ENCODE results near the gene RBM39. TPM values are rescaled to one million over a fixed set of nuclear protein-coding genes. Genes with fewer than 3 reads are reported as not detected.
"Not testable (repeated sequence)": the region's sequence is repeated elsewhere in the genome, so short reads cannot be mapped to it uniquely, and the experiment has no call there.

RBM39 gene
- polyA plus RNA-seq, 1 of the 3 experiments (the other 2 are of a cell fraction), result 68.4 TPM

DNA sequence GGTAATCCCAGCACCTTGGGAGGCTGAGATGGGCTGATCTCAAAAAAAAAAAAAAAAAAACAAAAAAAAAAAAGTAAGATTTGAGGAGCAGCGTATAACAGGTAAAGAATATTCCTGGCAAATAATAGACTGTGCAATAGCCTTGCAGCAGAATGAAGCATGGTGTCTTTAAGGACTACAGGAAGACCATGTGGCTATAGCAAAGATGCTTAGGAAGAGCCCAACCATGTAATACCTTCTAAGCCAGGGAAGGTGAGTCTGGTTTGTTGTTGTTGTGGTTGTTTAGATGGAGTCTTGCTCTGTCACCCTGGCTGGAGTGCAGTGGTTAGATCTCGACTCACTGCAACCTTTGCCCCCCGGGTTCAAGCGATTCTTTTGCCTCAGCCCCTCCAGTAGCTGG lies 14.3 kb upstream of the RBM39 start:
- TF ChIP-seq EZH2phosphoT487 (IDR thresholded peaks at IDR 0.05; ENCODE audit: borderline replicate concordance, low read depth) (no peak), JUND (IDR thresholded peaks at IDR 0.05) (no peak), POLR2AphosphoS5 (IDR thresholded peaks at IDR 0.05; ENCODE audit: low read depth, low read length) (no peak), FOXJ3 (CRISPR knock-in tag; IDR thresholded peaks at IDR 0.05) (no peak)
- TF ChIP-seq, protein P1, sequence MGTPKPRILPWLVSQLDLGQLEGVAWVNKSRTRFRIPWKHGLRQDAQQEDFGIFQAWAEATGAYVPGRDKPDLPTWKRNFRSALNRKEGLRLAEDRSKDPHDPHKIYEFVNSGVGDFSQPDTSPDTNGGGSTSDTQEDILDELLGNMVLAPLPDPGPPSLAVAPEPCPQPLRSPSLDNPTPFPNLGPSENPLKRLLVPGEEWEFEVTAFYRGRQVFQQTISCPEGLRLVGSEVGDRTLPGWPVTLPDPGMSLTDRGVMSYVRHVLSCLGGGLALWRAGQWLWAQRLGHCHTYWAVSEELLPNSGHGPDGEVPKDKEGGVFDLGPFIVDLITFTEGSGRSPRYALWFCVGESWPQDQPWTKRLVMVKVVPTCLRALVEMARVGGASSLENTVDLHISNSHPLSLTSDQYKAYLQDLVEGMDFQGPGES (IDR thresholded peaks at IDR 0.05; ENCODE audit: low read depth, low read length), result no peak
- Histone ChIP-seq H3K36me3 (replicated peaks in 1 of 2; ENCODE audit: control insufficient read depth in 1 of 2, insufficient read depth in 2 of 2, low read length in 1 of 2) (no peaks in the 10 kb centered on the region), H3K4me1 (ENCODE audit: control insufficient read depth in 1 of 2, insufficient read depth in 2 of 2, low read depth in 1 of 2, low read length in 1 of 2) (no peaks in the 10 kb centered on the region), H3K79me2 (ENCODE audit: insufficient read depth) (no peaks in the 10 kb centered on the region), H2AFZ (ENCODE audit: low read depth) (no peak overlapping the region), H3K27ac (ENCODE audit: low read depth in 2 of 2, low read length in 1 of 2) (no peak overlapping the region), H3F3A (replicated peaks; ENCODE audit: insufficient read depth) (no peaks in the 10 kb centered on the region), H3K27me3 (ENCODE audit: insufficient read depth) (no peaks in the 10 kb centered on the region), H3K9me2 (no peaks in the 10 kb centered on the region), H3K4me2 (no peak overlapping the region), H4K20me1 (ENCODE audit: insufficient read depth) (no peaks in the 10 kb centered on the region), H3K4me3 (ENCODE audit: low read depth in 2 of 2, low read length in 1 of 2) (no peak overlapping the region), H3K9me3 (no peaks in the 10 kb centered on the region), H3K9ac (no peak overlapping the region)
- ChIA-PET CTCF (interaction anchor here (0.7 kb wide), 1 partner anchor 12 kb away, joined by 3 read pairs; no protein-coding TSS in a partner anchor), POLR2A (interaction anchor here (0.6 kb wide), 1 partner anchor 43 kb away, joined by 4 read pairs; no protein-coding TSS in a partner anchor)
- DNase-seq, result no peak
- 91% methylated on average over 4 of the region's 4 CpGs for WGBS (ENCODE audit: low lambda C conversion rate)

DNA sequence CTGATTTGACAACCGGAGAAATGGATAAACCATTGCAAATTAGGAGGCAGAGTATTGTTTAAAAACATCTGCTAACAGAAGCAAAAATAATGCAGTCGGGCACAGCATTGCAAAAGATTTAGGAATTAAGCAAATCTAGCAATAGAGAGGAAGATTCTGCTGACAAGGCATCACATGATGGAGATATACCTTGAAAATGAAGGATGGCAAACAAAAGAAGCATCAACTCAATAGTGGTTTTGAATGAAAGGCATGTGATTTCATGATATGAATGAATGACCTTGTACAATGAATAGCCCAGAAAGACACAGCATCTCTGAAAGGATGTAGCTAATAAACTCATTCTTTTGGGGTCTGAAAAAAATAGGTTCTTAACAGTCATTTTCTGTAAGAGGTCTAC lies 8.6 kb upstream of the RBM39 start:
- H3K9me3 ChIP-seq, result no peaks in the 10 kb centered on the region
- ChIA-PET POLR2A (interaction anchor here (1.3 kb wide), 1 partner anchor 8 kb away, joined by 3 read pairs; the partner anchor contains the start of gene RBM39), CTCF (no interaction called here)
- WGBS (ENCODE audit: low lambda C conversion rate), result 63% methylated on average over 2 of the region's 2 CpGs
- no peak overlapping the region for H2AFZ ChIP-seq (ENCODE audit: low read depth)
- H3K4me3 ChIP-seq (ENCODE audit: low read depth in 2 of 2, low read length in 1 of 2), result no peak overlapping the region
- H3K27me3 ChIP-seq (ENCODE audit: insufficient read depth), result no peaks in the 10 kb centered on the region
- H3K4me1 ChIP-seq (ENCODE audit: control insufficient read depth in 1 of 2, insufficient read depth in 2 of 2, low read depth in 1 of 2, low read length in 1 of 2), result no peaks in the 10 kb centered on the region
- no peak overlapping the region for H3K9ac ChIP-seq
- H3K36me3 ChIP-seq (replicated peaks in 1 of 2; ENCODE audit: control insufficient read depth in 1 of 2, insufficient read depth in 2 of 2, low read length in 1 of 2), result no peaks in the 10 kb centered on the region
- TF ChIP-seq TEAD4 (IDR thresholded peaks at IDR 0.05; ENCODE audit: borderline replicate concordance, insufficient read depth) (no peak), NFIC (IDR thresholded peaks at IDR 0.05; ENCODE audit: borderline replicate concordance) (no peak), MXI1 (IDR thresholded peaks at IDR 0.05; ENCODE audit: low read depth, low read length) (no peak), RAD21 (IDR thresholded peaks at IDR 0.05; ENCODE audit: low read length) (no peak), ELF1 (IDR thresholded peaks at IDR 0.05) (no peak), TAF1 (IDR thresholded peaks at IDR 0.05; ENCODE audit: borderline replicate concordance, low read depth, low read length) (no peak), CTCF (IDR thresholded peaks at IDR 0.05) (no peak), FOXM1 (IDR thresholded peaks at IDR 0.05; ENCODE audit: low read depth) (no peak), YY1 (IDR thresholded peaks at IDR 0.05; ENCODE audit: low read depth) (no peak), FOXJ3 (CRISPR knock-in tag; IDR thresholded peaks at IDR 0.05) (no peak), EZH2phosphoT487 (IDR thresholded peaks at IDR 0.05; ENCODE audit: borderline replicate concordance, low read depth) (no peak)
- no peaks in the 10 kb centered on the region for H3K9me2 ChIP-seq
- no peaks in the 10 kb centered on the region for H3K79me2 ChIP-seq (ENCODE audit: insufficient read depth)
- H3K27ac ChIP-seq (ENCODE audit: low read depth in 2 of 2, low read length in 1 of 2), result no peak overlapping the region
- H4K20me1 ChIP-seq (ENCODE audit: insufficient read depth), result no peaks in the 10 kb centered on the region
- DNase-seq, result no peak
- H3F3A ChIP-seq (replicated peaks; ENCODE audit: insufficient read depth), result no peaks in the 10 kb centered on the region
- no peak overlapping the region for H3K4me2 ChIP-seq

DNA sequence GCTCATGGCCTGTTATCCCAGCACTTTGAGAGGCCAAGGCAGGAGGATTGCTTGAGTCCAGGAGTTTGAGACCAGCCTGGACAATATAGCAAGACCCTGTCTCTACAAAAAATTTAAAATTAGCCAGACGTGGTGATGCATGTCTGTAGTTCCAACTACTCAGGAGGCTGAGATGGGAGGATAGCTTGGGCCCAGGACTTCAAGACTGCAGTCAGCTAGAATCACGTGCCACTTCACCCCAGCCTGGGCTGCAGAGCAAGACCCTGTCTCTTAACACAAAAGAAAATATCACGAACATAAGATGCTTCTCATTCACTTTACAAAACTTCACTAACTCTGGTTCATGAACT lies 2.4 kb upstream of the RBM39 start:
- Histone ChIP-seq H3F3A (replicated peaks; ENCODE audit: insufficient read depth) (peaks cover 16% of the 10 kb centered on the region), H3K79me2 (ENCODE audit: insufficient read depth) (peaks cover 37% of the 10 kb centered on the region), H4K20me1 (ENCODE audit: insufficient read depth) (peaks cover 19% of the 10 kb centered on the region), H3K36me3 (replicated peaks in 1 of 2; ENCODE audit: control insufficient read depth in 1 of 2, insufficient read depth in 2 of 2, low read length in 1 of 2) (peaks cover 11 to 13% of the 10 kb centered on the region in 2 experiments), H2AFZ (ENCODE audit: low read depth) (0 out of 2 replicates have a peak overlapping the region, but pooled peaks have one; percentile 62)
- H3K9me2 ChIP-seq; H3K9ac ChIP-seq; H3K27me3 ChIP-seq (ENCODE audit: insufficient read depth); DNase-seq; H3K9me3 ChIP-seq; H3K4me1 ChIP-seq (ENCODE audit: control insufficient read depth in 1 of 2, insufficient read depth in 2 of 2, low read depth in 1 of 2, low read length in 1 of 2); POLR2A ChIA-PET; H3K4me2 ChIP-seq; H3K27ac ChIP-seq (ENCODE audit: low read depth in 2 of 2, low read length in 1 of 2); H3K4me3 ChIP-seq (ENCODE audit: low read depth in 2 of 2, low read length in 1 of 2): not testable (repeated sequence)
- 96% methylated on average over 3 of the region's 3 CpGs for WGBS (ENCODE audit: low lambda C conversion rate)
- CTCF ChIA-PET, result interaction anchor here (1.2 to 3.7 kb wide), 4 partner anchors 14 to 141 kb away, joined by 4 to 40 read pairs (median 8); partner anchors contain the start of gene PHF20

Measured in SK-N-SH (cell line).